ENCODE data around the gene GRM8.

GRM8 gene

GRCh38 chr7:127252778-127253280 is at the start of gene GRM8:
GRM8 (minus strand) TSS chr7:127252941.
- DNase-seq (ENCODE audit: low read depth, low spot score) = peak; percentile 88

GRCh38 chr7:127290801-127291361 is 38.1 kb upstream of the GRM8 start:
- no peak for DNase-seq (ENCODE audit: low read depth, low spot score)

- no peak for DNase-seq (ENCODE audit: low read depth, low spot score)
These were observed 37.4 kb upstream of the GRM8 start for GRCh38 chr7:127290116-127290655.

GRCh38 chr7:127287133-127287532 is 34.4 kb upstream of the GRM8 start:
- peak; percentile 18 for DNase-seq (ENCODE audit: low read depth, low spot score)

GRCh38 chr7:127270093-127270492 is 17.4 kb upstream of the GRM8 start:
- no peak for DNase-seq (ENCODE audit: low read depth, low spot score)

GRCh38 chr7:127266047-127266446 is 13.3 kb upstream of the GRM8 start:
- no peak for DNase-seq (ENCODE audit: low read depth, low spot score)

- DNase-seq (ENCODE audit: low read depth, low spot score) = no peak
These were observed 11.5 kb upstream of the GRM8 start for GRCh38 chr7:127264219-127264618.

GRCh38 chr7:127258111-127258510 is 5.4 kb upstream of the GRM8 start:
- DNase-seq (ENCODE audit: low read depth, low spot score) = no peak

GRCh38 chr7:127257086-127257485 is 4.3 kb upstream of the GRM8 start:
- no peak for DNase-seq (ENCODE audit: low read depth, low spot score)

GRCh38 chr7:127256041-127256725 is 3.4 kb upstream of the GRM8 start:
- DNase-seq (ENCODE audit: low read depth, low spot score) = no peak

- no peak for DNase-seq (ENCODE audit: low read depth, low spot score)
These were observed 1.5 kb upstream of the GRM8 start for GRCh38 chr7:127254163-127254684.

GRCh38 chr7:127253281-127254162 is 781 bp upstream of the GRM8 start:
- DNase-seq (ENCODE audit: low read depth, low spot score) = peak; percentile 80

GRCh38 chr7:127252377-127252713 is 396 bp downstream of the GRM8 start:
- no peak for DNase-seq (ENCODE audit: low read depth, low spot score)

GRCh38 chr7:127251465-127252376 is 1.0 kb downstream of the GRM8 start:
- DNase-seq (ENCODE audit: low read depth, low spot score) = peak; percentile 23

GRCh38 chr7:127251036-127251464 is 1.7 kb downstream of the GRM8 start:
- peak; percentile 4 for DNase-seq (ENCODE audit: low read depth, low spot score)

GRCh38 chr7:127250312-127251035 is 2.3 kb downstream of the GRM8 start:
- DNase-seq (ENCODE audit: low read depth, low spot score) = no peak

GRCh38 chr7:127245607-127246006 is 7.1 kb downstream of the GRM8 start:
- DNase-seq (ENCODE audit: low read depth, low spot score) = no peak

- DNase-seq (ENCODE audit: low read depth, low spot score) = no peak
These were observed 7.7 kb downstream of the GRM8 start for GRCh38 chr7:127245002-127245401.

- DNase-seq (ENCODE audit: low read depth, low spot score) = peak; percentile 11
These were observed 12.9 kb downstream of the GRM8 start for GRCh38 chr7:127239814-127240213.

- DNase-seq (ENCODE audit: low read depth, low spot score) = no peak
These were observed 19.1 kb downstream of the GRM8 start for GRCh38 chr7:127233630-127234029.
